WTC11 (cell line): ENCODE data around the gene OR4K13. TPM values are rescaled to one million over a fixed set of nuclear protein-coding genes. Genes with fewer than 3 reads are reported as not detected.

Experiments used
- NFYB ChIP-seq: sonication (generic); formaldehyde crosslinking; conservative IDR thresholded peaks from 2 replicates; pipeline ENCODE4 v1.8.0; 2022; ENCODE audit warnings: low read depth, missing genetic modification reagents
- STAT6 ChIP-seq: sonication (generic); formaldehyde crosslinking; conservative IDR thresholded peaks from 2 replicates; pipeline ENCODE4 v1.8.1; 2023; ENCODE audit warnings: mild to moderate bottlenecking, low read depth, missing genetic modification reagents, moderate library complexity
- total RNA-seq: library from RNA; stranded (reverse); gene quantifications from 3 replicates; pipeline ENCODE4 v1.2.3, GENCODE V29; 2021
- TF ChIP-seq, protein P1 (sequence below): fragments of 200-600 bp; IDR thresholded peaks from 2 replicates; pipeline ENCODE4 v1.8.0; 2022; ENCODE audit warnings: antibody characterized with exemption

OR4K13 gene
- total RNA-seq, 1 experiment from 2014 or later = not detected

- TF ChIP-seq STAT6 (CRISPR knock-in tag) = no peak
- TF ChIP-seq, protein P1, sequence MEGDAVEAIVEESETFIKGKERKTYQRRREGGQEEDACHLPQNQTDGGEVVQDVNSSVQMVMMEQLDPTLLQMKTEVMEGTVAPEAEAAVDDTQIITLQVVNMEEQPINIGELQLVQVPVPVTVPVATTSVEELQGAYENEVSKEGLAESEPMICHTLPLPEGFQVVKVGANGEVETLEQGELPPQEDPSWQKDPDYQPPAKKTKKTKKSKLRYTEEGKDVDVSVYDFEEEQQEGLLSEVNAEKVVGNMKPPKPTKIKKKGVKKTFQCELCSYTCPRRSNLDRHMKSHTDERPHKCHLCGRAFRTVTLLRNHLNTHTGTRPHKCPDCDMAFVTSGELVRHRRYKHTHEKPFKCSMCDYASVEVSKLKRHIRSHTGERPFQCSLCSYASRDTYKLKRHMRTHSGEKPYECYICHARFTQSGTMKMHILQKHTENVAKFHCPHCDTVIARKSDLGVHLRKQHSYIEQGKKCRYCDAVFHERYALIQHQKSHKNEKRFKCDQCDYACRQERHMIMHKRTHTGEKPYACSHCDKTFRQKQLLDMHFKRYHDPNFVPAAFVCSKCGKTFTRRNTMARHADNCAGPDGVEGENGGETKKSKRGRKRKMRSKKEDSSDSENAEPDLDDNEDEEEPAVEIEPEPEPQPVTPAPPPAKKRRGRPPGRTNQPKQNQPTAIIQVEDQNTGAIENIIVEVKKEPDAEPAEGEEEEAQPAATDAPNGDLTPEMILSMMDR = no peak
- TF ChIP-seq NFYB (CRISPR knock-in tag) = no peak
Observed at GRCh38 chr14:19993438-19993837, 42.4 kb downstream of the OR4K13 start (continued).

Other genes starting within 250 kb of the OR4K13 start
- not detected in 3 replicates for gene OR4N2, start 232.3 kb downstream of the OR4K13 start, total RNA-seq
- not detected in 3 replicates for gene OR4K2, start 160.9 kb downstream of the OR4K13 start, total RNA-seq
- gene OR4K5, start 115.4 kb downstream of the OR4K13 start, total RNA-seq = not detected in 3 replicates
- gene OR4K1, start 105.1 kb downstream of the OR4K13 start, total RNA-seq = not detected in 3 replicates
- not detected in 3 replicates for gene OR4K15, start 60.4 kb downstream of the OR4K13 start, total RNA-seq
- gene OR4Q2, start 33.9 kb downstream of the OR4K13 start, total RNA-seq = not detected in 3 replicates
- gene OR4K14, start 16.7 kb downstream of the OR4K13 start, total RNA-seq = not detected in 3 replicates
- gene OR4L1, start 24.0 kb upstream of the OR4K13 start, total RNA-seq = not detected in 3 replicates
- gene OR4K17, start 74.7 kb upstream of the OR4K13 start, total RNA-seq = not detected in 3 replicates
- not detected in 3 replicates for gene OR4N5, start 102.8 kb upstream of the OR4K13 start, total RNA-seq
- gene OR11G2, start 154.9 kb upstream of the OR4K13 start, total RNA-seq = not detected in 3 replicates
- gene OR11H6, start 187.7 kb upstream of the OR4K13 start, total RNA-seq = not detected in 3 replicates
- not detected in 3 replicates for gene OR11H7, start 192.9 kb upstream of the OR4K13 start, total RNA-seq
- not detected in 3 replicates for gene OR11H4, start 203.2 kb upstream of the OR4K13 start, total RNA-seq